Fibroblast of skin of right quadriceps (primary cell): ENCODE data around the gene MEPE.
"Not testable (repeated sequence)": the region's sequence is repeated elsewhere in the genome, so short reads cannot be mapped to it uniquely, and the experiment has no call there.

Experiments used
- DNase-seq: peaks from one replicate; pipeline ENCODE4 v3.0.0-alpha.2; 2013

Gene MEPE

DNA sequence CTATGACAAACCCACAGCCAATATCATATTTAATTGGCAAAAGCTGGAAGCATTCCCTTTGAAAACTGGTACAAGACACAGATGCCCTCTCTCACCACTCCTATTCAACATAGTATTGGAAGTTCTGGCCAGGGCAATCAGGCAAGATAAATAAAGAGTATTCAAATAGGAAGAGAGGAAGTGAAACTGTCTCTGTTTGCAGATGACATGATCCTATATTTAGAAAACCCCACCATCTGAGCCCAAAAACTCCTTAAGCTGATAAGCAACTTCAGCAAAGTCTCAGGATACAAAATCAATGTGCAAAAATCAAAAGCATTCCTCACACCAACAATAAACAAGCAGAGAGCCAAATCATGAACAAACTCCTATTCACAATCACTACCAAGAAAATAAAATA, 58.0 kb downstream of the MEPE start:
- DNase-seq, result not testable (repeated sequence)

DNA sequence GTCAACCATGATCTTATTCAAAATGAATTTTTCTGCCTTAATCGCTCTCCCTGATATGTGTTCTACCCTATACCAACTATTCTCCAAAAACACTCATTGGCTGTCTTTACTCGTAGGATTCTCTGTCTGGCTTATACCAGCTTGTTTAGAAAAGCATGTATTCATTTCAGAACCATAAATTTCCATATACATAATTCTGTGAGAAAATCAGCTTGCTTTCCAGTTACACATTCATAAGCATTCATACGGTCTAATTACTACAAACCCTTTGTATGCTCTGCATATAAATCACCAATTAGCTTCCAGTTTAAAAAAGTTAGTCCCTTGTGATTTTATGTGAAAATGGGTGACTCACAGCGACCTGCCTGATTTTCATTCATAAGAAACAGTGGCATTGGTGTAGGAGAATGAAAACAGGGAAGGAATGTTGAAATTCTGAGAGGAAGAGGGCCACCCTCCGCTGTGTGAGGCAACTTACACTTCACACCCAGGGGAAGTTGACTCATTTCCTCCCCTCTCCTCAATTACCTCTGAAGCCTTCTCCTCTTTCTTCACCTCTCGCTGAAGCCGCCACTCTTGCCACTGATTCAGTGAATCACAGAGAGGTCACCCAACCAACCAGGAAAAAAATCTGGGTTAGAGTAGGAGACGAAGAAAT, 63.3 kb downstream of the MEPE start:
- peak; percentile 93 for DNase-seq
